ENCODE results near the gene LYAR. TPM values are rescaled to one million over a fixed set of nuclear protein-coding genes. Genes with fewer than 3 reads are reported as not detected.

LYAR gene
- total and polyA plus RNA-seq, 7 donors, result 12.8 to 60.8 (median 17.7) TPM

DNA sequence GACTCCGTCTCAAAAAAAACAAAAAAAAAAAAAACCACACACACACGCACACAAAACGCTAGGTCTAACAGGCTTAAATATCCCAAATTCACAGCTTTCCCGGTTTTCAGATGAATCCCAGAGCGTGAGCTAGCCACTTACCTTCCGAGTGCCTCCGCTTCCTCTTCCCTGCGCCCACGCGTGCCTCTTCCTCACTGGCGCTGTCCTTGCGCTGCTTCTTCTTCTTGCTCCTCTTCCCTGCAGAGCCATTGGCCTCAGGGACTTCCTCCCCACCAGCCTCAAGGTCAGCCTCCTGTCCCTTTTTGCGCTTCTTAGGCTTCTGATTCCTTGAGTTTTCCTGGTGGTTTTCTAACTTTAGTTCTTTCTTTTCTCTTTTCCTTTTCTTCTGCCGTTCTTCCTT is 15.7 kb downstream of the LYAR start:
- Histone ChIP-seq H3K27me3 (ENCODE audit: insufficient read depth in 3 of 3, low read length in 2 of 3) (no peaks in the 10 kb centered on the region), H3K4me1 (no peaks in the 10 kb centered on the region), H3K4me3 (no peak overlapping the region), H3K9me3 (no peaks in the 10 kb centered on the region), H3K27ac (no peak overlapping the region), H3K36me3 (ENCODE audit: insufficient read depth in 1 of 2, low read depth in 1 of 2) (peaks cover 43 to 86% of the 10 kb centered on the region in 2 donors)
- TF ChIP-seq, protein P1, sequence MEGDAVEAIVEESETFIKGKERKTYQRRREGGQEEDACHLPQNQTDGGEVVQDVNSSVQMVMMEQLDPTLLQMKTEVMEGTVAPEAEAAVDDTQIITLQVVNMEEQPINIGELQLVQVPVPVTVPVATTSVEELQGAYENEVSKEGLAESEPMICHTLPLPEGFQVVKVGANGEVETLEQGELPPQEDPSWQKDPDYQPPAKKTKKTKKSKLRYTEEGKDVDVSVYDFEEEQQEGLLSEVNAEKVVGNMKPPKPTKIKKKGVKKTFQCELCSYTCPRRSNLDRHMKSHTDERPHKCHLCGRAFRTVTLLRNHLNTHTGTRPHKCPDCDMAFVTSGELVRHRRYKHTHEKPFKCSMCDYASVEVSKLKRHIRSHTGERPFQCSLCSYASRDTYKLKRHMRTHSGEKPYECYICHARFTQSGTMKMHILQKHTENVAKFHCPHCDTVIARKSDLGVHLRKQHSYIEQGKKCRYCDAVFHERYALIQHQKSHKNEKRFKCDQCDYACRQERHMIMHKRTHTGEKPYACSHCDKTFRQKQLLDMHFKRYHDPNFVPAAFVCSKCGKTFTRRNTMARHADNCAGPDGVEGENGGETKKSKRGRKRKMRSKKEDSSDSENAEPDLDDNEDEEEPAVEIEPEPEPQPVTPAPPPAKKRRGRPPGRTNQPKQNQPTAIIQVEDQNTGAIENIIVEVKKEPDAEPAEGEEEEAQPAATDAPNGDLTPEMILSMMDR (IDR thresholded peaks at IDR 0.05), result no peak
- ATAC-seq (no peak), DNase-seq (no peak)
- intact Hi-C loops (cut with DNase I), result no loop called here
- WGBS, 3 donors, result 93 to 97% (median 95%) methylated on average over 14 of the region's 14 CpGs

DNA sequence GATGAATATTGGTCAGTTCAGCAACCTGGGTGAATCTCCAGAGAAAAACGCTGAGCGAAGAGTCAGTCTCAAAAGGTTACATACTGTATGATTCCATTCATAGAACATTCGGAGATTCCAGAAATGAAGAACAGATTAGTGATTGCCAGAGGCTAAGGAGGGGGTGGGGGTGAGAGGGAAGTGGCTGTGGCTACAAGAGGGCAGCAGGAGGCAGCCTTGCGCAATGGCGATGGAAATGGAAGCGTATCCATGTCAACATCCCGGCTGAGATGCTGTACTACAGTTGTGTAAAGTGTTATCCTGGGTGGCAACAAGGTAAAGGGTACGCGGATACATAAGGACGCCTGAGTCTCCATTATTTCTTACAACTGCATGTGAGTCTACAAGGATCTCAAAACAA is 18.0 kb downstream of the LYAR start:
- intact Hi-C loops (cut with DNase I), result no loop called here
- Histone ChIP-seq H3K36me3 (ENCODE audit: insufficient read depth in 1 of 2, low read depth in 1 of 2) (peaks cover 31 to 87% of the 10 kb centered on the region in 2 donors), H3K4me3 (no peak overlapping the region), H3K9me3 (no peaks in the 10 kb centered on the region), H3K27ac (no peak overlapping the region), H3K4me1 (no peaks in the 10 kb centered on the region), H3K27me3 (ENCODE audit: insufficient read depth in 3 of 3, low read length in 2 of 3) (no peaks in the 10 kb centered on the region)
- TF ChIP-seq, protein P1 (IDR thresholded peaks at IDR 0.05), result no peak
- 84 to 90% (median 89%) methylated on average over 10 of the region's 10 CpGs for WGBS, 3 donors
- no peak for DNase-seq
- peak in 3 of 4 donors; percentile 51 to 62 (median 57) for ATAC-seq

DNA sequence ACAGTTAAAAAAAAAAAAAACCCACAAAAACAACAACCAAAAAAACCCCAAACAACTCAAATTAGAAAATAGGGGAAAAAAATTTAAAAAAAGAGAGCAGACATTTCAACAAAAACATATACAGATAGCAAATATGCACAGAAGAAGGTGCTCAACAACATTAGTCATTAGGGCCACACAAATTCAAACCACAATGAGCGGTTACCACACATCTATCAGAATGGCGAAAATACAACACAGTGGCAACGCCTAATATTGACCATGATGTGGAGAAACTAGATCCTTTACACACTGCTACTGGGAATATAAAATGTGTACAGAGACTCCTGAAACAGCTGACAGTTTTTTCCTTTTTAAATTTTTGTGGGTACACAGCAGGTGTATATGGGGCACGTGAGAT is 19.4 kb downstream of the LYAR start:
- intact Hi-C loops (cut with DNase I), result no loop called here
- Histone ChIP-seq H3K4me1 (no peaks in the 10 kb centered on the region), H3K27me3 (ENCODE audit: insufficient read depth in 3 of 3, low read length in 2 of 3) (no peaks in the 10 kb centered on the region), H3K9me3 (no peaks in the 10 kb centered on the region), H3K36me3 (ENCODE audit: insufficient read depth in 1 of 2, low read depth in 1 of 2) (peaks cover 28 to 83% of the 10 kb centered on the region in 2 donors), H3K27ac (no peak overlapping the region), H3K4me3 (no peak overlapping the region)
- TF ChIP-seq, protein P1 (IDR thresholded peaks at IDR 0.05), result no peak
- ATAC-seq (no peak), DNase-seq (no peak)
- 82 to 92% (median 83%) methylated on average over 4 of the region's 4 CpGs for WGBS, 3 donors

DNA sequence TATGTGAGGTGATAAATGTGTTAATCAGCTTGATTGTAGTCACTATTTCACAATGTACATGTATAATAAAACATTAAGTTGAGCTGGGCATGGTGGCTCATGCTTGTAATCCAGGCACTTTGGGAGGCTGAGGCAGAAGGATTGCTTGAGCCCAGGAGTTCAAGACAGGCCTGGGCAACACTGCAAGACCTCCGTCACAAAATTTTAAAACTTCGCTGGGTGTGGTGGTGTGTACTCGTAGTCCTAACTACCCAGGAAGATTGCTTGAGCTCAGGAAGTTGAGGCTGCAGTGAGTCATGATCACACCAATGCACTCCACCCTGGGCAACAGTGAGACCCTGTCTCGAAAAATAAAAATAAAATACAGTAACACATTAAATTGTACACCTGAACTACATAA is 20.1 kb downstream of the LYAR start:
- Histone ChIP-seq H3K27me3 (ENCODE audit: insufficient read depth in 3 of 3, low read length in 2 of 3) (no peaks in the 10 kb centered on the region), H3K4me3 (no peak overlapping the region), H3K36me3 (ENCODE audit: insufficient read depth in 1 of 2, low read depth in 1 of 2) (peaks cover 25 to 76% of the 10 kb centered on the region in 2 donors), H3K9me3 (no peaks in the 10 kb centered on the region), H3K4me1 (no peaks in the 10 kb centered on the region), H3K27ac (no peak overlapping the region)
- intact Hi-C loops (cut with DNase I), result no loop called here
- WGBS, 3 donors, result 88 to 92% (median 89%) methylated on average over 4 of the region's 4 CpGs
- TF ChIP-seq, protein P1 (IDR thresholded peaks at IDR 0.05), result no peak
- ATAC-seq (no peak), DNase-seq (no peak)

DNA sequence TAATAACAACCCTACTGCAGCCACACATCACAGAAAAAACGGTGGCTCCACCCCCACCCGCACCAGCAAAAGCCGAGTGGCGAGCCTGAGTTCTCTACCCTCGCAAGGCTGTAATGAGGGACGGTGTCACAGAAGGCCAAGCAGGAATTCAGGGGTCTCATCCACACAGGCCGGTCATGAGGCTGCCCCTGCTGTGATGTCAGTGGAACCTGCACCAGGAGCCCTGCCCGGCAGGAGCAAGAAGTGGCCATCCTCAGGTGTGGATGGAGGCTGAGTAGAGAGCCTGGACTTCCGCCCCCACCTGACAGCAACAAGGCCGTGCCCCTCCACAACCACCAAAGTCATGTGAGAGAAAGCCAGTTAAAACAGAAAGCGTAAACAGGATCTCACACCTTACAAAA is 20.6 kb downstream of the LYAR start:
- Histone ChIP-seq H3K9me3 (no peaks in the 10 kb centered on the region), H3K27me3 (ENCODE audit: insufficient read depth in 3 of 3, low read length in 2 of 3) (no peaks in the 10 kb centered on the region), H3K36me3 (ENCODE audit: insufficient read depth in 1 of 2, low read depth in 1 of 2) (peaks cover 20 to 71% of the 10 kb centered on the region in 2 donors), H3K4me3 (no peak overlapping the region), H3K4me1 (no peaks in the 10 kb centered on the region), H3K27ac (no peak overlapping the region)
- whole genome bisulfite sequencing, 3 donors, result 90 to 94% (median 93%) methylated on average over 11 of the region's 11 CpGs
- TF ChIP-seq, protein P1 (IDR thresholded peaks at IDR 0.05), result no peak
- DNase-seq, result no peak
- intact Hi-C loops (cut with DNase I), result no loop called here
- no peak for ATAC-seq

Data from psoas muscle (tissue), 8 donors.